SU-DHL-6 (cell line): ENCODE data around the gene CSNK2A3.

ENCODE experiments used
- H2AFZ ChIP-seq: fragments of 200-600 bp; sonication (generic); 2 replicates; pipeline ENCODE4 v1.6.1; 2014; ENCODE audit warnings: low read depth, mild to moderate bottlenecking, moderate library complexity, mixed read lengths, antibody characterized with exemption, low read length; ENCODE audit not compliant: severe bottlenecking
- H3F3A ChIP-seq: fragments of 200-600 bp; shearing (Covaris generic); 2 replicates; pipeline ENCODE4 v1.6.0; 2016; ENCODE audit warnings: antibody characterized with exemption, mild to moderate bottlenecking; ENCODE audit not compliant: insufficient read depth
- H3K27ac ChIP-seq: fragments of 200-600 bp; sonication (generic); 2 replicates; pipeline ENCODE4 v1.5.1; 2016; ENCODE audit warnings: low read depth, mild to moderate bottlenecking, low read length, moderate library complexity, mixed read lengths
- H3K27me3 ChIP-seq: fragments of 200-600 bp; sonication (generic), shearing (Covaris generic); 2 replicates; pipeline ENCODE4 v1.6.0; 2014; ENCODE audit warnings: mild to moderate bottlenecking, low read length
- H3K36me3 ChIP-seq: fragments of 200-600 bp; sonication (generic); 2 replicates; pipeline ENCODE4 v1.6.1; 2014; ENCODE audit warnings: mild to moderate bottlenecking, low read length, mixed read lengths
- H3K4me2 ChIP-seq: fragments of 300-600, 200-600 bp; shearing (Covaris generic), sonication (generic); 2 replicates; pipeline ENCODE4 v1.6.0; 2014; ENCODE audit warnings: low read length, low read depth, mild to moderate bottlenecking; ENCODE audit not compliant: poor library complexity, severe bottlenecking
- H3K4me3 ChIP-seq: fragments of 200-600 bp; sonication (generic); 2 replicates; pipeline ENCODE4 v1.5.1; 2014; ENCODE audit warnings: antibody characterized with exemption, low read length, mild to moderate bottlenecking, mixed read lengths; ENCODE audit not compliant: insufficient read depth, poor library complexity, severe bottlenecking
- H3K79me2 ChIP-seq: fragments of 200-600 bp; sonication (generic); 2 replicates; pipeline ENCODE4 v1.6.1; 2014; ENCODE audit warnings: mild to moderate bottlenecking, low read length, moderate library complexity; ENCODE audit not compliant: insufficient read depth
- H3K9ac ChIP-seq: fragments of 200-600 bp; sonication (generic); 2 replicates; pipeline ENCODE4 v1.7.0; 2014; ENCODE audit warnings: mild to moderate bottlenecking, low read length
- H3K9me2 ChIP-seq: fragments of 200-600 bp; sonication (generic); replicated peaks from 2 replicates; pipeline ENCODE4 v1.6.1; 2014; ENCODE audit warnings: low read length; ENCODE audit not compliant: insufficient read depth
- H3K9me3 ChIP-seq: fragments of 200-600 bp; sonication (generic); 2 replicates; pipeline ENCODE4 v1.6.1; 2014; ENCODE audit warnings: low read length, mixed read lengths; ENCODE audit not compliant: insufficient read depth
- H4K20me1 ChIP-seq: fragments of 200-600 bp; sonication (generic); 2 replicates; pipeline ENCODE4 v1.6.1; 2014; ENCODE audit warnings: low read depth, mild to moderate bottlenecking, antibody characterized with exemption, low read length, moderate library complexity, mixed read lengths
- EZH2phosphoT487 ChIP-seq: fragments of 200-600 bp; sonication (generic), shearing (Covaris generic); conservative IDR thresholded peaks from 2 replicates; pipeline ENCODE4 v1.6.1; 2018; ENCODE audit warnings: mild to moderate bottlenecking, antibody characterized with exemption, low read length, moderate library complexity, mixed read lengths
- TF ChIP-seq, protein P1 (sequence below): fragments of 200-600 bp; sonication (generic); IDR thresholded peaks from one replicate; pipeline ENCODE4 v1.5.1; 2017; ENCODE audit warnings: antibody characterized with exemption, mild to moderate bottlenecking, low read length, moderate library complexity; ENCODE audit not compliant: insufficient read depth, poor library complexity, severe bottlenecking

Gene CSNK2A3

DNA sequence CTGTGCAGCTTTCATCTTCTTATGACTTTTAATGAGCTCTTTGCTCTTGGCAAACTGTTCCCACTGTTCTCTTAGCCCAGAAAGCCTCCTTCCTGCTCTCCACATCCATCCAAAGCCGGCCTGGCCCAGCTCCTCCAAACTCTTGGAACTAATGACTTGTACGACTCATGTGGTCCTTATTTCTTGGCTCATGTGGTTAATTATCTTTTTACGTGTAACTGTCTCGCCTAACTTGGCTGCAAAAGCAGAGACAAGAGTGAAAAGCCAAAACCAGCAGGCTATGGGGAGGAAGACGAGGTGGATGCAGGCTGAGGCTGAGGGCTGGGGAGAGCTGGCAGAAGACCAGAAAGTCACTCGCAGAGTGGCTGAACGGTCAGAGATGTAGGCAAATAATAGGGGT, 5.5 kb downstream of the CSNK2A3 start:
- no peaks in the 10 kb centered on the region for H3K9me3 ChIP-seq
- H3F3A ChIP-seq, result no peaks in the 10 kb centered on the region
- H3K27me3 ChIP-seq, result no peaks in the 10 kb centered on the region
- H4K20me1 ChIP-seq, result no peaks in the 10 kb centered on the region
- H3K27ac ChIP-seq, result no peak overlapping the region
- no peak overlapping the region for H3K4me2 ChIP-seq
- H3K9ac ChIP-seq, result no peak overlapping the region
- no peaks in the 10 kb centered on the region for H3K79me2 ChIP-seq
- no peak overlapping the region for H2AFZ ChIP-seq
- H3K4me3 ChIP-seq, result no peak overlapping the region
- no peak for TF ChIP-seq EZH2phosphoT487
- TF ChIP-seq, protein P1, sequence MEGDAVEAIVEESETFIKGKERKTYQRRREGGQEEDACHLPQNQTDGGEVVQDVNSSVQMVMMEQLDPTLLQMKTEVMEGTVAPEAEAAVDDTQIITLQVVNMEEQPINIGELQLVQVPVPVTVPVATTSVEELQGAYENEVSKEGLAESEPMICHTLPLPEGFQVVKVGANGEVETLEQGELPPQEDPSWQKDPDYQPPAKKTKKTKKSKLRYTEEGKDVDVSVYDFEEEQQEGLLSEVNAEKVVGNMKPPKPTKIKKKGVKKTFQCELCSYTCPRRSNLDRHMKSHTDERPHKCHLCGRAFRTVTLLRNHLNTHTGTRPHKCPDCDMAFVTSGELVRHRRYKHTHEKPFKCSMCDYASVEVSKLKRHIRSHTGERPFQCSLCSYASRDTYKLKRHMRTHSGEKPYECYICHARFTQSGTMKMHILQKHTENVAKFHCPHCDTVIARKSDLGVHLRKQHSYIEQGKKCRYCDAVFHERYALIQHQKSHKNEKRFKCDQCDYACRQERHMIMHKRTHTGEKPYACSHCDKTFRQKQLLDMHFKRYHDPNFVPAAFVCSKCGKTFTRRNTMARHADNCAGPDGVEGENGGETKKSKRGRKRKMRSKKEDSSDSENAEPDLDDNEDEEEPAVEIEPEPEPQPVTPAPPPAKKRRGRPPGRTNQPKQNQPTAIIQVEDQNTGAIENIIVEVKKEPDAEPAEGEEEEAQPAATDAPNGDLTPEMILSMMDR, result no peak
- no peaks in the 10 kb centered on the region for H3K9me2 ChIP-seq
- no peaks in the 10 kb centered on the region for H3K36me3 ChIP-seq

DNA sequence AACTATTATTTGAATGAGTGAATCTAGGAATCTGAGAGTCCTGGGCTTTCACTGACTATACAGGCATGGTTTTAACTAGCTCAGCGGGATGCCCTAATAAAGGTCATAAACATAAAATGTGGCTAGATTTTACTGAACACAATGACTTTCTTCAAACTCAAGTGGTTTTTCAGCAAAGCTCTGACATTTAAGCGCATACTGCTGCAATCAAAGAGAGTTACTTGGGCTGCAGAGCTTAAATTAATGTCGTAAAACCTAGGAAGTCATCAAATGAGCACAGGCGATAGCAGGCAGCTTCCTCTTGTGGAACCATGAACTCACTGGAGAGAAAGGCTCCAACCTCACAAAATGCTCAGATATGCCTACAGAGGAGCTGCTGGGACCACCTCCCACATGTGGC, 6.7 kb downstream of the CSNK2A3 start:
- Histone ChIP-seq H2AFZ (no peak overlapping the region), H3K27ac (no peak overlapping the region), H3K9me3 (no peaks in the 10 kb centered on the region), H3K9ac (no peak overlapping the region), H3K36me3 (no peaks in the 10 kb centered on the region), H4K20me1 (no peaks in the 10 kb centered on the region), H3K4me2 (no peak overlapping the region), H3K9me2 (no peaks in the 10 kb centered on the region), H3F3A (no peaks in the 10 kb centered on the region), H3K27me3 (no peaks in the 10 kb centered on the region), H3K79me2 (no peaks in the 10 kb centered on the region), H3K4me3 (no peak overlapping the region)
- TF ChIP-seq, protein P1, result no peak
- no peak for TF ChIP-seq EZH2phosphoT487

DNA sequence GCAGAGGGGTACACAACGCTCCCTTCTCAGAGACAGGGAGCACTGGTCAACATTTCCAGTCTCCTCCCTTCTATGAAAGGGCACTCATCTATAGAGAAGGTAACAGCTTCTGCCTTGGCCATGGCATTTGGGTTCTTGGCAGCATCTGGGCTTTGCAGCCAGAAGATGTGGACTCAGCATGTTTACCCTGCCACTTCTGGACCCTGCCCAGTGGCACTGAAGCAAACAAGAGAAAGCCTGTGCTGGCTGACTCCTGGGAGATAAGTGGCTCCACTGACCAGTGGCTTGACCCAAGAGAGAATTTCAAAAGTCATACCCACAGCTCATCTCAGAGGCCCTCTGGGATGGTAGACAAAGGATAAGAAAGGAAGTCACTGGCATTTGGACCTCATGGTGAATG, 8.0 kb downstream of the CSNK2A3 start:
- H4K20me1 ChIP-seq, result no peaks in the 10 kb centered on the region
- H3F3A ChIP-seq, result no peaks in the 10 kb centered on the region
- H3K27ac ChIP-seq, result no peak overlapping the region
- H3K36me3 ChIP-seq, result no peaks in the 10 kb centered on the region
- H3K9me3 ChIP-seq, result no peaks in the 10 kb centered on the region
- H3K27me3 ChIP-seq, result no peaks in the 10 kb centered on the region
- no peak overlapping the region for H2AFZ ChIP-seq
- H3K4me2 ChIP-seq, result no peak overlapping the region
- TF ChIP-seq EZH2phosphoT487, result no peak
- TF ChIP-seq, protein P1, result no peak
- H3K79me2 ChIP-seq, result no peaks in the 10 kb centered on the region
- H3K9me2 ChIP-seq, result no peaks in the 10 kb centered on the region
- H3K9ac ChIP-seq, result no peak overlapping the region
- H3K4me3 ChIP-seq, result no peak overlapping the region

DNA sequence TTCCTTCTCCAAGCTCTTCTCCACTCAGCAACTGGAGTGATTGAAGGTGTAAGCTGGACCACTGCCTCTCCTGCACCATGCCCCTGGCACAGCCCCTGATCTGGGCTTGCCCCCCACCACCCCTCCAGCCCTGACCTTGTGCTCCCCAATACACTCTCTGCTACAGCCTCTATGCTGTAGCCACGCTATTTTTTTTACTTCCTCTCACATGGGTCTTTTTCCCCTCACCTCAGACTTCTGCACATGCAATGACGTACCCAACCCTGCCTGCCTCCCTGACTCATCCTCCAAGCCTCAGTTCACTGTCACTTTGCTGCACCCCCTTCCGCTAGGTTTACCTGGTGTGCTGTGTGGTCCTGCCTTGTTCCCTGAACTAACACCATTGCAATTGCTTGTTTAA, 9.0 kb downstream of the CSNK2A3 start:
- no peaks in the 10 kb centered on the region for H3K27me3 ChIP-seq
- H3K27ac ChIP-seq, result no peak overlapping the region
- H3K79me2 ChIP-seq, result no peaks in the 10 kb centered on the region
- H3K36me3 ChIP-seq, result no peaks in the 10 kb centered on the region
- no peak for TF ChIP-seq EZH2phosphoT487
- H4K20me1 ChIP-seq, result no peaks in the 10 kb centered on the region
- no peak overlapping the region for H3K9ac ChIP-seq
- H3K4me3 ChIP-seq, result no peak overlapping the region
- no peak overlapping the region for H3K4me2 ChIP-seq
- no peak overlapping the region for H2AFZ ChIP-seq
- H3F3A ChIP-seq, result no peaks in the 10 kb centered on the region
- H3K9me3 ChIP-seq, result no peaks in the 10 kb centered on the region
- H3K9me2 ChIP-seq, result no peaks in the 10 kb centered on the region
